NCI-H146 (cell line): ENCODE measurements around the gene DNAJC8.

Source experiments
- DNase-seq: peaks from one replicate; lab custom pipeline; 2025; lab: John Stamatoyannopoulos, UW

The DNAJC8 gene

GRCh38 chr1:28199328-28200233 is 33.2 kb downstream of the DNAJC8 start:
- DNase-seq, result no peak

GRCh38 chr1:28197682-28198415 is 35.0 kb downstream of the DNAJC8 start:
- DNase-seq, result no peak

GRCh38 chr1:28196330-28196729 is 36.5 kb downstream of the DNAJC8 start:
- peak; percentile 10 for DNase-seq

- DNase-seq, result no peak
Observed at GRCh38 chr1:28195780-28196179, 37.0 kb downstream of the DNAJC8 start.

- DNase-seq, result no peak
Observed at GRCh38 chr1:28194326-28195035, 38.3 kb downstream of the DNAJC8 start.

GRCh38 chr1:28193701-28194161 is 39.1 kb downstream of the DNAJC8 start:
- DNase-seq, result no peak

GRCh38 chr1:28190996-28191645 is 41.7 kb downstream of the DNAJC8 start:
- no peak for DNase-seq

GRCh38 chr1:28190337-28190979 is 42.4 kb downstream of the DNAJC8 start:
- DNase-seq, result no peak

GRCh38 chr1:28185071-28185470 is 47.8 kb downstream of the DNAJC8 start:
- no peak for DNase-seq

GRCh38 chr1:28180306-28181305 is 52.2 kb downstream of the DNAJC8 start:
- no peak for DNase-seq

GRCh38 chr1:28178690-28179485 is 53.9 kb downstream of the DNAJC8 start:
- no peak for DNase-seq

GRCh38 chr1:28176492-28177470 is 56.0 kb downstream of the DNAJC8 start, which contains the start of gene PTAFR:
PTAFR (minus strand) TSS chr1:28176690; CDS start chr1:28151021, 25,669 bp downstream.
- no peak for DNase-seq

- DNase-seq, result no peak
Observed at GRCh38 chr1:28175955-28176485, 56.8 kb downstream of the DNAJC8 start.

GRCh38 chr1:28173980-28174297 is 58.9 kb downstream of the DNAJC8 start:
- DNase-seq, result no peak

GRCh38 chr1:28173151-28173979 is 59.5 kb downstream of the DNAJC8 start:
- DNase-seq, result no peak

- no peak for DNase-seq
Observed at GRCh38 chr1:28172713-28173150, 60.1 kb downstream of the DNAJC8 start.

- no peak for DNase-seq
Observed at GRCh38 chr1:28171246-28171645, 61.6 kb downstream of the DNAJC8 start.
